ENCODE results near the gene HS3ST3A1.

GRCh38 chr17:13537167-13537731 is 64.5 kb downstream of the HS3ST3A1 start:
- TF ChIP-seq CTCF (IDR thresholded peaks at IDR 0.05) (no peak), POLR2AphosphoS5 (IDR thresholded peaks at IDR 0.05; ENCODE audit: insufficient read depth in 1 of 2, low read depth in 1 of 2) (no peak)

Data from vagina (tissue), 2 donors.